ENCODE data around the gene SH3RF3.
"Not testable (repeated sequence)": the region's sequence is repeated elsewhere in the genome, so short reads cannot be mapped to it uniquely, and the experiment has no call there.

The SH3RF3 gene

DNA sequence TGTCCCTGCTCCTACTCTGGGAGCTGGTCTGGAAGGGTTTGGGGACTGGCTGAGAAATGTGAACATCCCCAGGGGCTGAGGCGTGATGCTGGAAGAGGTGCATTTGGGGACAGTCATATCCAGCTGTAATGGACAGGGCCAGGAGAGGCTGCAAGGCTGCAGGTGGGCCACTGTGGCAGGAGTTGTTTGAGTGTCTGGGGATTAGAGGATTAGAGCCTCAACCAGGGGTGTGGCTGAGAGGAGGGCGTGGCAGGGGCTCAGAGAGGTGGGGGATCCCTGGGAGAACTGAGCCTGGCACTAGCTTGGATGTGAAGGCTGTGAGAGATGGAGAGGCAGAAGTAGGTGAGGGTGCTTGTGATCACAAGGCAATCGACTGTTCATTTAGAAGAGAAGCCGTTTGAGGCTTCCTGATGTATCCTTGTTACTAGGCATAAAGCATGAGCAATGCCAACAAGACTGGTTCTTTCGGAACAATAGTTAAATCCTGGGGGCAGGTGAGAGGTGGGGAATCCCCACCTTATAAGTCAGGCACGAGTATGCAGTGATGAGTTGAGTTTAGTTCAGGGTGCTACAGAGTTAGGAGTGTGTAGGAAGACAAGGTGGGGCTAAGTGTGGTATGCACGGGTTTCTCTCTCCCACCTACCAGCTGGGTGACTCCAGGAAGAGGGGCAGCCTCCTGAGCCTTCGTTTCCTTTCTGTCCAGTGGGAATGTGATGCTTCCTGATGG lies 31.9 kb downstream of the SH3RF3 start:
- DNase-seq, result no peak

DNA sequence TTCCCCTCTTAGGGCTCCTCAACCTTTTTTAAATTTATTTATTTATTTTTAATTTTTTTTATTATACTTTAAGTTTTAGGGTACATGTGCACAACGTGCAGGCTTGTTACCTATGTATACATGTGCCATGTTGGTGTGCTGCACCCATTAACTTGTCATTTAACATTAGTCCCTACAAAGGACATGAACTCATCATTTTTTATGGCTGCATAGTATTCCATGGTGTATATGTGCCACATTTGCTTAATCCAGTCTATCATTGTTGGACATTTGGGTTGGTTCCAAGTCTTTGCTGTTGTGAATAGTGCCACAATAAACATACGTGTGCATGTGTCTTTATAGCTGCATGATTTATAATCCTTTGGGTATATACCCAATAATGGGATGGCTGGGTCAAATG lies 33.4 kb downstream of the SH3RF3 start:
- not testable (repeated sequence) for DNase-seq

GRCh38 chr2:109162999-109163398 lies 34.0 kb downstream of the SH3RF3 start:
- no peak for DNase-seq

- DNase-seq, result no peak
Observed at GRCh38 chr2:109164311-109164710, 35.3 kb downstream of the SH3RF3 start.

DNA sequence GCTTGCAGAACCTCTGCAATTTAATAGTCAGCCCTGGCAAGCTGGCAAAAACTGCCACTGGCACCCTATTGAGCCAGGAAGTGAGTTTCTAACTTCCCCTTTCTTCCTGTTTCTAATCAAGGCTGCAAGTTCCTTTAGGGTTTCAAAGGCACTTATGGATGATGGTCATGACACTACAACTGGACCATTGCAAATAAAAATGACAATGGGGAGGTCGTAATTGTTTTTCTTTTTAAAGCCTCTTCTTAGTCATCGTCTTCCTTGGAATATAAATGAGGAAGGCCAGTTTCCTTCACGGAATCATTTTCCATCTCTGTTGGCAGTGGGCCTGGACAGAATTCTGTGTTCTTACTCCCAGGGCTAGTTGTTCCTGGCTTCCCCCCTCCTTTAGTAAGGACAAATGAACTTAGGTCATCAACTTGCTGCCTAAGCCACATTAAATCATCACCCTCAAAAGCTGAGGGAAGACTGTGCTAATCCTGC lies 35.8 kb downstream of the SH3RF3 start:
- DNase-seq, result no peak

GRCh38 chr2:109166811-109167210 lies 37.8 kb downstream of the SH3RF3 start:
- DNase-seq, result no peak

DNA sequence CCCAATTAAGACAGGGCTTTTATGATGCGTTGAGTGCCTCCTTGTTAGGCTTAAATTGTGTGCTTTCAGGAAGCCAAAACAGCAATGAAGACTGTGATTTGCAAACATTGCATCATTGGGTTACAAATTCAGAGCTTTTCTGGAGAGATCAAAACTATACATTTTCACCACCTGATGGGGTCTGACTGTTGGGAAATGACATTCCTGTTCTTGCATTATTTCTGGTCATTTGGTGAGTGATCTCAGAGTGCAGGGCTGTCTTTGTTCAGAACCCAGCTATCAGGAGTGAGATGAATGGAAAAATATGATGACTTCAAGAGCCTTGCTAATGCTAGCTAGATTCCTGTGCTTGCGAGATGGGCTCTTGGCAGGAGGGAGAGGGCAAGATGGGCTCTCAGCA lies 39.1 kb downstream of the SH3RF3 start:
- no peak for DNase-seq

GRCh38 chr2:109168716-109169115 lies 39.7 kb downstream of the SH3RF3 start:
- DNase-seq, result no peak

DNA sequence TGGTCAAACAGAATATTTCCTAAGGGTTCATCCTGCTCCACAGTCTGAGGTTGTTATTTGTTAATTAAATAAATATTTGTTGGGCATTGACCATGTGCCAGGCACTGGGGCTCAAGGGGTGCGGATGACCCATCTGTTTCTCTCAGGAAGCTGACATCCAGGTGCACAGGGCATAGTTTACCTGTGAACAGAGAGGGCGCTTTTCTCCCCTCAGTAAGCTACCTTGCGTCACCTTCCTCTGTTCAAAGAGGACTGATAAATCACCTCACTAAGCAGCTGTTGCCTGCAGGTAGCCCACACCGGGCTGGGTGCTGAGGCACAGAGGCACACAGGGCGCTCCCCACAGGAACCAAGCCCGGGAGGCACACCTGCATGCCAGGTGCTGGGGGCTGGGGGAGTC lies 41.6 kb downstream of the SH3RF3 start:
- no peak for DNase-seq

- no peak for DNase-seq
Observed at GRCh38 chr2:109171444-109172334, 42.7 kb downstream of the SH3RF3 start.

DNA sequence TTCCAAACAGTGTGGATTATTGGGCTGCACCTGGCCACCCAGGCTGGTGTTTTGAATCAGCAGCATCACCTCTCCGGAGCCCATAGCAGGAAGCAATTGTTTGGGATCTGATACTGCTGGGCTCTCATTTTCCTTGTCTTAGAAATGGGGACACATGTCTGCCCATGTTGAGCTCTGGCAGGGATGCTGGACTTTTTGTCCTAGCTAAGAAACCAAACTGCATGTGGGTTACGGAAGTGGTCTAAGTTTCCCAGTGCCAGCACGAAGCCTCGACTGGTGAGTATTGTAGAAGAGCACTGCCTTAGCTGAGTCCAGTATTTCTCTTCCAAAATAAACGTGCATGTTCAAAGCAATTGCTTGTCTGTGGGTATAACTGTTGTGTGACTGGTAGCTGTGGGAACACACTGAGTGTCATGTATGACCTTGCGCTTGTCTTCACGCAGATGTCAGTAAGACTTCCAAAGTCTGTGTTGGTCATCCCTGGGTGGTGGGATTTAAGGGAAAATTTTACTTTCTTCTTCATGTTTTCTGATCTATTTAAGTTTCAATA lies 43.6 kb downstream of the SH3RF3 start:
- no peak for DNase-seq

DNA sequence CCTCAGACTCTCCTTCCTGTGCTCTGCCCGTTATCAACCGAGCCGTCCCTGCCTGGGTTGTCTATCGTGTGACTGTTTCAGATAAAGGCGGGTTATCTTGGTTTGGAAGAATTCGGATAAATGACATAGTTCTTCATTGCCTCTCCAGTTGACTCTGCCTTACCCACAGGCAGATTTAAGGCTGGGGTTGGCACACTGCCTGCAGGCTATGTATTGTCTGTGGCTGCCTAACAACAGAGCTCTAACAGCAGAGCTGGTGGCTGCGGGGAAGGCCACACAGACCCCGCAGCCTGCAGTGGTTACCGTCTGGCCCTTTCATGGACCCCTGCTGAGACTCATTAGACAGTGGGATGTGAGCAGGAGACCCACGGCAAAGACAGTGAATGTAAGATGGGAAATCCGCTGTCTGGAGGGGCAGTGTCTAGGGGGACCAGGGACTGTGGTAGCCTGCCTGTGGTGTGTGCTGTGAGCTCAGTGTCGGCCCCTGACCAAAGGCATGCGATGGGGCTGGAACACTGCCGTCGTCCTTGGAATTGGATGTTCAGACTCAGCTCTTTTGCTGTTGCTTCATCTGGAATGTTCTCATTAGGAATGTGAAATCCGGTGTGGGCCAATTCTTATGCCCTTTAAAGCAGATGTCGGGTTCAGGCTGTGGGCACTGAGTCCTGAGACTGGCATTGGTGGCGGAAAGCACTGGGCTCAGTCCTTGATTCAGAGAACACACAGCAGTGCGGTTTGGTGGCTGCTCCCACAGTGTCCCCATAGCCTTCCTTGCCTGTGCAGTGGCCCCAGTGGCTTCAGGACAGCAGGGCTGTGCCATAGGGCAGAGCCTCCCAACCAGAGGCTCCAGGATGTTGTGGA lies 44.5 kb downstream of the SH3RF3 start:
- DNase-seq, result no peak

DNA sequence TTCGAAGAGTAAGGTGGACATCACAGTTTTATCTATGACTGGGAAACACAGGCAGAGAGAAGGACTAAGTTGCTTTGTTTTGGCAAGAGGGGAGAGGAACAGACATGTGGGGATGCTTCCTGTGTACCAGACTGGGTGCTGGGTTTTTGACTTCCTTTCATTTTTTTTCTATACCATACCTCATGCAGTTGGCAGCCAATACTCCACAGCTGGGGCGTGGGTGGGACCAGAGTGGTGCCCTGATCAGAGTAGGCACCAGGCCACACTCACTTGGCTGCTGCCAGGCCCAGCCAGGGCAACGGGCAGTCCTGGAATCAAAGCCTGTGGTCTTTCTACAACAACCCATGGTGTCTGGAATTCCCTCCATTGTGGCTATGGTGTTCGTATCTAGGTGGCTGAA lies 45.2 kb downstream of the SH3RF3 start:
- no peak for DNase-seq

DNA sequence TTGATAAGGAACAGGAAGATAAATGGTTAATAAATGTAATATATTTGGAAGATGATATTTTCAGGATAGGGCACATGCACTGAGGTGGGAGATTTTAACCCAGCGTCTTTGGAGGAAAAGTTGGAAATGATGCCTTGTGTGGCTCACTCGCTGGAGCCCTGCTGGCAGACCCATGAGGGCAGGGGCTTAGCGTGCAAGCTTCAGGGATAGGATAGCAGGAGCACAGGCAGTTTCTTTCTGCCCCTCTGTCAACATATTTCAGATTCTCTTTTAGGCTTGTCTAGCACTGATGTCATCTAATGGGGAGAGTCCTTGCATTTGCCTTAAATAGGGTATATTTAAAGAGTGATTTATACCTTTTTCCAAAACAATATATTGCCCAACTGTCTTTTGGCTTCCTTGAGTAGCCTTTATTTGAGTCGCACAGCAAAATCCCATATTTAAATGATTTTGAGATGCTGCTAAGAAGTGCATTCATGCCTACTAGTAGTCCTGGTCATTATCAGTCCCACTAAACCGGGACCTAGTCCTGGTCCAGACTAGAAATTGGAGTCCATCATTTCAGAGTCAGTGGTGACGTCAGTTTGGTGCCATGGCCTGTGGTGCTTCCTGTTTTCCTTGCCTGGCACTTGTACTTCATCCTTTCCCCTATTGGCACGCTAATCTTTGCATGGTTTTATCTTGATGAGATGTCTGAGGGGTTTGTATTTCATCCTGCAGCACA lies 45.8 kb downstream of the SH3RF3 start:
- DNase-seq, result no peak

GRCh38 chr2:109175350-109175678 lies 46.3 kb downstream of the SH3RF3 start:
- no peak for DNase-seq

DNA sequence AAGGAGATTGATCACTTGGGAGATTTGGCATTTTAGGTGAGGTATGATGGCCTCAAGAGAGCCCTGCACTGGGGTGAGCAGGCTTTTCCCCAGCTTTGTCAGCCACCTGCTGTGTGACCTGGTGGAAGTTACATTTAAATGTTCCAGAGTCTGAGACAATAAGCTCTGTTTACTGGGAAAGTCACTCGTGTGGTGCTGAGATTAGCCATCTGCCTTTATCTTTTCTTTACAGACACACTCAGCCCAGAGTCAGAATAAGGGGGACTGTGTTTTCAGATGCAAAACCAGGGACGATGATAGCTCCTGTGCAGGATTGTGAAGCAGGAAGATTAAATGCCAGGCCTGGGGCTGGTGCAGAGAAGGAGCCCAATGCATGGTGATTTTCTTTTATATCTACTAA lies 47.9 kb downstream of the SH3RF3 start:
- DNase-seq, result no peak

- no peak for DNase-seq
Observed at GRCh38 chr2:109177635-109178034, 48.6 kb downstream of the SH3RF3 start.

GRCh38 chr2:109178968-109179367 lies 50.0 kb downstream of the SH3RF3 start:
- DNase-seq, result no peak

GRCh38 chr2:109180786-109181185 lies 51.8 kb downstream of the SH3RF3 start:
- no peak for DNase-seq

GRCh38 chr2:109182426-109182825 lies 53.4 kb downstream of the SH3RF3 start:
- DNase-seq, result no peak

- DNase-seq, result no peak
Observed at GRCh38 chr2:109183871-109184270, 54.9 kb downstream of the SH3RF3 start.

GRCh38 chr2:109184368-109184767 lies 55.4 kb downstream of the SH3RF3 start:
- no peak for DNase-seq
